ENCODE measurements around the gene NAT9.

Gene NAT9

GRCh38 chr17:74768069-74768762 lies 7.9 kb downstream of the NAT9 start:
- no peak overlapping the region for H3K4me3 ChIP-seq (ENCODE audit: low read depth in 1 of 2, low read length in 2 of 2)
- H3K9ac ChIP-seq (ENCODE audit: low read length): no peak overlapping the region
- no peaks in the 10 kb centered on the region for H3K9me3 ChIP-seq (ENCODE audit: low read length)
- H3K36me3 ChIP-seq (ENCODE audit: insufficient read depth, low read length): peaks cover 25% of the 10 kb centered on the region
- H3K4me1 ChIP-seq (ENCODE audit: insufficient read depth, low read length): no peaks in the 10 kb centered on the region
- H3K27me3 ChIP-seq (ENCODE audit: control insufficient read depth in 1 of 2, insufficient read depth in 2 of 2, low read length in 2 of 2): peaks cover 0 to 4% of the 10 kb centered on the region in 2 donors
- no peak overlapping the region for H3K27ac ChIP-seq (ENCODE audit: low read depth, low read length)

GRCh38 chr17:74767111-74767516 lies 9.0 kb downstream of the NAT9 start:
- Histone ChIP-seq H3K36me3 (ENCODE audit: insufficient read depth, low read length) (peaks cover 14% of the 10 kb centered on the region), H3K9ac (ENCODE audit: low read length) (no peak overlapping the region), H3K4me1 (ENCODE audit: insufficient read depth, low read length) (no peaks in the 10 kb centered on the region), H3K9me3 (ENCODE audit: low read length) (no peaks in the 10 kb centered on the region), H3K27me3 (ENCODE audit: control insufficient read depth in 1 of 2, insufficient read depth in 2 of 2, low read length in 2 of 2) (peaks cover 0 to 5% of the 10 kb centered on the region in 2 donors), H3K27ac (ENCODE audit: low read depth, low read length) (no peak overlapping the region), H3K4me3 (ENCODE audit: low read depth in 1 of 2, low read length in 2 of 2) (no peak overlapping the region)

- no peak overlapping the region for H3K27ac ChIP-seq (ENCODE audit: low read depth, low read length)
- no peaks in the 10 kb centered on the region for H3K9me3 ChIP-seq (ENCODE audit: low read length)
- H3K4me3 ChIP-seq (ENCODE audit: low read depth in 1 of 2, low read length in 2 of 2): no peak overlapping the region
- H3K36me3 ChIP-seq (ENCODE audit: insufficient read depth, low read length): peaks cover 7% of the 10 kb centered on the region
- H3K4me1 ChIP-seq (ENCODE audit: insufficient read depth, low read length): no peaks in the 10 kb centered on the region
- peaks cover 0 to 5% of the 10 kb centered on the region in 2 donors for H3K27me3 ChIP-seq (ENCODE audit: control insufficient read depth in 1 of 2, insufficient read depth in 2 of 2, low read length in 2 of 2)
- no peak overlapping the region for H3K9ac ChIP-seq (ENCODE audit: low read length)
These were observed 9.7 kb downstream of the NAT9 start for GRCh38 chr17:74766413-74766812.

GRCh38 chr17:74764751-74765286 lies 11.3 kb downstream of the NAT9 start:
- H3K4me1 ChIP-seq (ENCODE audit: insufficient read depth, low read length): no peaks in the 10 kb centered on the region
- no peaks in the 10 kb centered on the region for H3K36me3 ChIP-seq (ENCODE audit: insufficient read depth, low read length)
- H3K9ac ChIP-seq (ENCODE audit: low read length): no peak overlapping the region
- no peak overlapping the region for H3K27ac ChIP-seq (ENCODE audit: low read depth, low read length)
- no peaks in the 10 kb centered on the region for H3K9me3 ChIP-seq (ENCODE audit: low read length)
- H3K4me3 ChIP-seq (ENCODE audit: low read depth in 1 of 2, low read length in 2 of 2): no peak overlapping the region
- peaks cover 0 to 5% of the 10 kb centered on the region in 2 donors for H3K27me3 ChIP-seq (ENCODE audit: control insufficient read depth in 1 of 2, insufficient read depth in 2 of 2, low read length in 2 of 2)

- Histone ChIP-seq H3K27ac (ENCODE audit: low read depth, low read length) (no peak overlapping the region), H3K4me1 (ENCODE audit: insufficient read depth, low read length) (no peaks in the 10 kb centered on the region)
These were observed 12.4 kb downstream of the NAT9 start for GRCh38 chr17:74763565-74764387.

GRCh38 chr17:74761931-74762330 lies 14.2 kb downstream of the NAT9 start:
- H3K9ac ChIP-seq (ENCODE audit: low read length): no peak overlapping the region
- H3K4me3 ChIP-seq (ENCODE audit: low read depth in 1 of 2, low read length in 2 of 2): no peak overlapping the region
- no peak overlapping the region for H3K27ac ChIP-seq (ENCODE audit: low read depth, low read length)
- H3K4me1 ChIP-seq (ENCODE audit: insufficient read depth, low read length): no peaks in the 10 kb centered on the region
- no peaks in the 10 kb centered on the region for H3K9me3 ChIP-seq (ENCODE audit: low read length)
- H3K36me3 ChIP-seq (ENCODE audit: insufficient read depth, low read length): no peaks in the 10 kb centered on the region
- H3K27me3 ChIP-seq (ENCODE audit: control insufficient read depth in 1 of 2, insufficient read depth in 2 of 2, low read length in 2 of 2): peaks cover 0 to 8% of the 10 kb centered on the region in 2 donors

More at GRCh38 chr17:74763565-74764387, 12.4 kb downstream of the NAT9 start:
- peaks cover 0 to 5% of the 10 kb centered on the region in 2 donors for H3K27me3 ChIP-seq (ENCODE audit: control insufficient read depth in 1 of 2, insufficient read depth in 2 of 2, low read length in 2 of 2)
- no peaks in the 10 kb centered on the region for H3K36me3 ChIP-seq (ENCODE audit: insufficient read depth, low read length)
- no peak overlapping the region for H3K9ac ChIP-seq (ENCODE audit: low read length)
- H3K9me3 ChIP-seq (ENCODE audit: low read length): no peaks in the 10 kb centered on the region
- no peak overlapping the region for H3K4me3 ChIP-seq (ENCODE audit: low read depth in 1 of 2, low read length in 2 of 2)

GRCh38 chr17:74761419-74761818 lies 14.7 kb downstream of the NAT9 start:
- Histone ChIP-seq H3K4me3 (ENCODE audit: low read depth in 1 of 2, low read length in 2 of 2) (no peak overlapping the region), H3K27ac (ENCODE audit: low read depth, low read length) (no peak overlapping the region), H3K27me3 (ENCODE audit: control insufficient read depth in 1 of 2, insufficient read depth in 2 of 2, low read length in 2 of 2) (peaks cover 0 to 11% of the 10 kb centered on the region in 2 donors), H3K36me3 (ENCODE audit: insufficient read depth, low read length) (no peaks in the 10 kb centered on the region), H3K4me1 (ENCODE audit: insufficient read depth, low read length) (no peaks in the 10 kb centered on the region), H3K9ac (ENCODE audit: low read length) (no peak overlapping the region), H3K9me3 (ENCODE audit: low read length) (no peaks in the 10 kb centered on the region)

- Histone ChIP-seq H3K4me3 (ENCODE audit: low read depth in 1 of 2, low read length in 2 of 2) (no peak overlapping the region), H3K36me3 (ENCODE audit: insufficient read depth, low read length) (no peaks in the 10 kb centered on the region), H3K27ac (ENCODE audit: low read depth, low read length) (no peak overlapping the region), H3K4me1 (ENCODE audit: insufficient read depth, low read length) (no peaks in the 10 kb centered on the region), H3K27me3 (ENCODE audit: control insufficient read depth in 1 of 2, insufficient read depth in 2 of 2, low read length in 2 of 2) (peaks cover 0 to 11% of the 10 kb centered on the region in 2 donors), H3K9ac (ENCODE audit: low read length) (no peak overlapping the region), H3K9me3 (ENCODE audit: low read length) (no peaks in the 10 kb centered on the region)
These were observed 15.6 kb downstream of the NAT9 start for GRCh38 chr17:74760404-74761105.

GRCh38 chr17:74759941-74760340 lies 16.2 kb downstream of the NAT9 start:
- Histone ChIP-seq H3K36me3 (ENCODE audit: insufficient read depth, low read length) (no peaks in the 10 kb centered on the region), H3K4me1 (ENCODE audit: insufficient read depth, low read length) (no peaks in the 10 kb centered on the region), H3K27ac (ENCODE audit: low read depth, low read length) (no peak overlapping the region), H3K9me3 (ENCODE audit: low read length) (no peaks in the 10 kb centered on the region), H3K27me3 (ENCODE audit: control insufficient read depth in 1 of 2, insufficient read depth in 2 of 2, low read length in 2 of 2) (peaks cover 0 to 11% of the 10 kb centered on the region in 2 donors), H3K4me3 (ENCODE audit: low read depth in 1 of 2, low read length in 2 of 2) (no peak overlapping the region), H3K9ac (ENCODE audit: low read length) (no peak overlapping the region)

GRCh38 chr17:74759243-74759801 lies 16.8 kb downstream of the NAT9 start:
- H3K9ac ChIP-seq (ENCODE audit: low read length): no peak overlapping the region
- H3K27ac ChIP-seq (ENCODE audit: low read depth, low read length): no peak overlapping the region
- no peaks in the 10 kb centered on the region for H3K36me3 ChIP-seq (ENCODE audit: insufficient read depth, low read length)
- H3K9me3 ChIP-seq (ENCODE audit: low read length): no peaks in the 10 kb centered on the region
- no peak overlapping the region for H3K4me3 ChIP-seq (ENCODE audit: low read depth in 1 of 2, low read length in 2 of 2)
- no peaks in the 10 kb centered on the region for H3K4me1 ChIP-seq (ENCODE audit: insufficient read depth, low read length)
- peaks cover 0 to 11% of the 10 kb centered on the region in 2 donors for H3K27me3 ChIP-seq (ENCODE audit: control insufficient read depth in 1 of 2, insufficient read depth in 2 of 2, low read length in 2 of 2)

GRCh38 chr17:74758848-74759168 lies 17.3 kb downstream of the NAT9 start:
- no peaks in the 10 kb centered on the region for H3K36me3 ChIP-seq (ENCODE audit: insufficient read depth, low read length)
- no peak overlapping the region for H3K9ac ChIP-seq (ENCODE audit: low read length)
- H3K27me3 ChIP-seq (ENCODE audit: control insufficient read depth in 1 of 2, insufficient read depth in 2 of 2, low read length in 2 of 2): peaks cover 0 to 11% of the 10 kb centered on the region in 2 donors
- no peak overlapping the region for H3K27ac ChIP-seq (ENCODE audit: low read depth, low read length)
- no peak overlapping the region for H3K4me3 ChIP-seq (ENCODE audit: low read depth in 1 of 2, low read length in 2 of 2)
- H3K4me1 ChIP-seq (ENCODE audit: insufficient read depth, low read length): no peaks in the 10 kb centered on the region
- H3K9me3 ChIP-seq (ENCODE audit: low read length): no peaks in the 10 kb centered on the region

Measured in muscle layer of colon (tissue), 2 donors.